Measurements from ENCODE around the gene SMIM23. TPM values are rescaled to one million over a fixed set of nuclear protein-coding genes. Genes with fewer than 3 reads are reported as not detected.

Gene SMIM23
- total RNA-seq, 1 donor = not detected

DNA sequence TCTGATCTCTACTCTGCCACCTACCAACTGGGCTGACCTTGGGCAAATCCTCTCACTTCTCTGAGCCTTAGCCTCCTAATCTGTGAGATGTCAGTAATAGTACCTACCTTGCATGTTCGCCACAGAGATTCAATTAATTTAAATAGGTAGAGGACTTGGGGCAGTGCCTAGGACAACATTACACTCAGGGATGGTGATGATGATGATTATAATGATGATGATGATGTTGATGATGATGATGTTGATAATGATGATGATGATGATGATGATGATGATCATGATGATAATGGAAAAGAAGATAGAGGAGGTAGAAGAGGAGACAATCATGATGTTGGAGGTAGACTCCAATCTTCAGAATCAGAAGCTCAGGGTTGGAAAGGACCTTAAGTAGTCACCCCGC lies 40.7 kb upstream of the SMIM23 start:
- no peak overlapping the region for H3K4me3 ChIP-seq (ENCODE audit: low read depth, low read length)
- DNase-seq (ENCODE audit: low read depth) = no peak
- TF ChIP-seq, protein P1, sequence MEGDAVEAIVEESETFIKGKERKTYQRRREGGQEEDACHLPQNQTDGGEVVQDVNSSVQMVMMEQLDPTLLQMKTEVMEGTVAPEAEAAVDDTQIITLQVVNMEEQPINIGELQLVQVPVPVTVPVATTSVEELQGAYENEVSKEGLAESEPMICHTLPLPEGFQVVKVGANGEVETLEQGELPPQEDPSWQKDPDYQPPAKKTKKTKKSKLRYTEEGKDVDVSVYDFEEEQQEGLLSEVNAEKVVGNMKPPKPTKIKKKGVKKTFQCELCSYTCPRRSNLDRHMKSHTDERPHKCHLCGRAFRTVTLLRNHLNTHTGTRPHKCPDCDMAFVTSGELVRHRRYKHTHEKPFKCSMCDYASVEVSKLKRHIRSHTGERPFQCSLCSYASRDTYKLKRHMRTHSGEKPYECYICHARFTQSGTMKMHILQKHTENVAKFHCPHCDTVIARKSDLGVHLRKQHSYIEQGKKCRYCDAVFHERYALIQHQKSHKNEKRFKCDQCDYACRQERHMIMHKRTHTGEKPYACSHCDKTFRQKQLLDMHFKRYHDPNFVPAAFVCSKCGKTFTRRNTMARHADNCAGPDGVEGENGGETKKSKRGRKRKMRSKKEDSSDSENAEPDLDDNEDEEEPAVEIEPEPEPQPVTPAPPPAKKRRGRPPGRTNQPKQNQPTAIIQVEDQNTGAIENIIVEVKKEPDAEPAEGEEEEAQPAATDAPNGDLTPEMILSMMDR (IDR thresholded peaks at IDR 0.05; ENCODE audit: insufficient read depth, low read length) = no peak

DNA sequence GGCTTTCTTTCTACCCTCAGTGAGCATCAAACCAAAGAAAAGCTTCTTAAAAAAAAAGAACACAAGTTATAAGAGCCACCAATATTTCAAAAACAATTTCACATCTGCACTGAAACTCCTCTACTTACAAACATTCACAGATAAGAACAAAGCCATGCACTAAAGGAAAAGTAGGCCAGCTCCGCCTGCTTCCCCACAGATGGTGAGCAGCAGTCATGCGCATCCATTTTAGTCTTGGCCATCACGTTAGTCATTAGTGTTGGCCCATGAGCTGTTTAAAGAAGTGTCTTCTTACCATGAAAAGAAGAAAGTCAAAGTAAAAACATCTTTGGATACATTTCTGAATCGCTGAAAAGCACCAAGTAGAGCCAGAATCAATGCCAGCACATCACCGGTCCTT lies 40.0 kb upstream of the SMIM23 start:
- peak; percentile 13 for DNase-seq (ENCODE audit: low read depth)
- H3K4me3 ChIP-seq (ENCODE audit: low read depth, low read length) = no peak overlapping the region
- TF ChIP-seq, protein P1 (IDR thresholded peaks at IDR 0.05; ENCODE audit: insufficient read depth, low read length) = no peak

DNA sequence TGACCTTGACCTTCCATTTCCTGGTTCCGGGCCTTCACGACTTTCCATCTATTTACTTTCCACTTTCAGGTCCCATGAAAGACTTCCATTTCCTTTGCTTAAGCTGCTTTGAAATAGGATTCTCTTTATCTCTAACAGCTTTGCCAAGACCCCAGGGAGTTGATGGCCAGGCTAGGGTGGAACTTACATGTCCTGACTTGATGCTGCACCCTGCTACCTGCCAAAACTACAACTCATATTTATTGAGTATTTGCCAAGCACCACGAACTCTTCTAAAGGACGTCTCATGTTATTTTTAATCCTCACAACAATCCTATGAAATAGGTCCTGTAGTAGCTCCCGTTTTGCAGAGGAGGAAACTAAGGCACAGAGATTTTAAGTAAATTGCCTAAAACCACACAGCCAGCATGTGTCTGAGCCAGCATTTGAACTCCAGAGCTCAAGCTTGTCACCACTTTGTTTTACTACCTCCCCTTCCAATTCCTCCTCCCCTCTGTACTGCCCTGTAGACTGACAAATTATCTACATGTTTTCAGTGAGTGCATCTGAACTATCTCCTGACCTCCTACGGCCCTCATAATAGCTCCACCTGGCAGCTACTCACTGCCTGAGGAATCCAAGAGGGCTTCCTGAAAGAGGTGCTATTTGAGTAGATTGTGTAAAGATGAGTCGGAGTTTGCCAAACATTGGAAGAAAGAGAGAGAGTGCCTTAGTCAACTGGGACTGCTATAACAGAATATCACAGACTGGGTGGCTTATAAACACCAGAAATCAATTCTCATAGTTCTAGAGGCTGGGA lies 38.4 kb upstream of the SMIM23 start:
- TF ChIP-seq, protein P1 (IDR thresholded peaks at IDR 0.05; ENCODE audit: insufficient read depth, low read length) = no peak
- DNase-seq (ENCODE audit: low read depth) = peak; percentile 12
- H3K4me3 ChIP-seq (ENCODE audit: low read depth, low read length) = no peak overlapping the region

DNA sequence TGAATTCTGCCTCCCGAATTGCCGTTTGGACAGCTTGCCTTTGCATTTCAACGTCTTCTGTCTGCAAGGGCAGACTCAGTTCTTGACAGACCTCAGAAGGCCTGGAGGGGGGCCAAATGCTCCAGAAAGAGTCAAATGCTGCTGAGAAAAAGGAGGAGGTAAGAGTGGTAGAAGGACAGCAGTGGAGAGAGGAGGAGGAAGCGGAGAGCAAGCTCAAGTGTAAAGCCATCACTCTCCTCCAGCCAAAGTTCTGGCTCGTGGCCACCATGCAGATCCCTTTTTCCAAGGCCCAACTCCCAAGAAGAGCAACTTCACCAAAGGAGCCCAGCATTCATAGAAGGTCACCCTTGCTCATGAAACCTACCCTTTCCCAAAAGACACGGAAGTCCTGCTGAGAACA lies 36.9 kb upstream of the SMIM23 start:
- H3K4me3 ChIP-seq (ENCODE audit: low read depth, low read length) = no peak overlapping the region
- TF ChIP-seq, protein P1 (IDR thresholded peaks at IDR 0.05; ENCODE audit: insufficient read depth, low read length) = no peak
- no peak for DNase-seq (ENCODE audit: low read depth)

DNA sequence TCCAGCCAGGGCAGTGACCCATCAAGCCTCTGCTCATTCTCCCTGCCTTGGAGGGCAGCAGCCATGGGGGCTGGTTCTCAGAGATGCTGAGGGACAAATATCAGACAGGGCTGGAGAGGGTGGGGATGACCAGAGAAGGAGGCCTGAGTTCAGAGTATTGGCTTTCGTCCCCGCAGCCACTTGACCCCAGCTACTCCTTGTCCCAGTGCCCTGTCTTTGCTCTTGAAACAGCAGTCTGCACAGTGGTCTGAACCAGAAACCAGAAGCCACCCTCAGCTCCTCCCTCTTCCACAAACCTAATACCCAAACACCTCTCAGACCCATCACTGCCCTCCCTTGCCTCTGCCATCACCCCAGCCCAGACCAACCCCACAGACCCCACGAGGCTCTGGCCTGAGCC lies 36.3 kb upstream of the SMIM23 start:
- TF ChIP-seq, protein P1 (IDR thresholded peaks at IDR 0.05; ENCODE audit: insufficient read depth, low read length) = no peak
- DNase-seq (ENCODE audit: low read depth) = no peak
- H3K4me3 ChIP-seq (ENCODE audit: low read depth, low read length) = no peak overlapping the region

DNA sequence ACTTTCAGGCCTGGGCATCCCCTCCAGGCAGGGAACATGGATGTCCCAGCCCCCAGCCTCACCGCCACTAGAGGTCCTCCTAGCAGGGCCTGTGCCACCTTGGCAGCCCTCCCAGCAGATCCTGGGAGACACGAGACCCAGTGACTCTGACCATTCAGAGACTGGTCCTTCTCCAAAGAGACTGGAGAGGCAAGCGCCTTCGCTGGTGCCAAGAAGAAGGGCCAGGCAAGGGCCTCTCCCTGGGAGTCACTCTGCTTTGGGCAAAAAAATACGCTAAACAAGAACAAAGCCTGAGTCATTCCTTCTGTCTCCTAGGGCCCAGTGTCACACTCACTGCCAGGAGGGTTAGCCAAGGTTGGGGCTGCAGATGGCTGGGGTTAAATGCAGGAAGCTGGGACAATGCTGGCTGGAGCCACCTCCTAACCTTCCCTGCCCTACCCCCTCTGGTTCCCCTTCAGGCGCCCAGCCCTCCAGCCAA lies 35.3 kb upstream of the SMIM23 start:
- H3K4me3 ChIP-seq (ENCODE audit: low read depth, low read length) = no peak overlapping the region
- TF ChIP-seq, protein P1 (IDR thresholded peaks at IDR 0.05; ENCODE audit: insufficient read depth, low read length) = peak; percentile 20
- peak; percentile 64 for DNase-seq (ENCODE audit: low read depth)

Data from fibroblast of the aortic adventitia (primary cell).